ENCODE results near the gene SRSF9. TPM values are rescaled to one million over a fixed set of nuclear protein-coding genes. Genes with fewer than 3 reads are reported as not detected.
A peak's percentile ranks its signal among the peaks of the same experiment; 100 is the strongest.

Gene SRSF9
- total RNA-seq, 1 experiment from 2014 or later = 319 TPM

- Histone ChIP-seq H3K4me2 (ENCODE audit: low read length) (peak overlapping the region; percentile 95), H3K36me3 (ENCODE audit: low read depth, low read length) (peaks cover 37% of the 10 kb centered on the region), H3K27ac (ENCODE audit: low read length) (no peak overlapping the region), H3K4me1 (ENCODE audit: insufficient read depth, low read length) (peaks cover 15% of the 10 kb centered on the region), H3K27me3 (ENCODE audit: low read length) (no peaks in the 10 kb centered on the region), H3K9me3 (ENCODE audit: low read length) (no peaks in the 10 kb centered on the region), H3K9ac (ENCODE audit: low read length) (no peak overlapping the region), H3K79me2 (ENCODE audit: low read length) (peaks cover 88% of the 10 kb centered on the region), H4K20me1 (ENCODE audit: low read length) (peaks cover 49% of the 10 kb centered on the region), H2AFZ (ENCODE audit: low read length) (no peak overlapping the region), H3K9me2 (replicated peaks; ENCODE audit: low read length) (no peaks in the 10 kb centered on the region), H3F3A (ENCODE audit: low read length, unreplicated experiment) (no peaks in the 10 kb centered on the region), H3K4me3 (ENCODE audit: low read length) (peak overlapping the region; percentile 95; the same call in 1 of the 2 replicates)
- TF ChIP-seq EZH2phosphoT487 (IDR thresholded peaks at IDR 0.05; ENCODE audit: borderline replicate concordance, low read length) = no peak
- TF ChIP-seq EZH2 (IDR thresholded peaks at IDR 0.05; ENCODE audit: low read length, unreplicated experiment) = no peak
- intact Hi-C loops (cut with micrococcal nuclease) = no loop called here
- DNase-seq (no peak), ATAC-seq (no peak)
- no TSS peak for BruUV-seq (replicated peaks)
- POLR2A ChIA-PET (ENCODE audit: unreplicated experiment) = no interaction called here
- CTCF ChIA-PET = interaction anchor here (0.5 kb wide), 1 partner anchor 121 kb away, joined by 4 read pairs; no protein-coding TSS in a partner anchor
Measured at GRCh38 chr12:120467439-120467838, 2.1 kb downstream of the SRSF9 start.

GRCh38 chr12:120466560-120467315 is 2.8 kb downstream of the SRSF9 start:
- Histone ChIP-seq H4K20me1 (ENCODE audit: low read length) (peaks cover 54% of the 10 kb centered on the region), H3K4me1 (ENCODE audit: insufficient read depth, low read length) (peaks cover 13% of the 10 kb centered on the region; the same call in 1 of the 2 replicates), H3K4me2 (ENCODE audit: low read length) (peak overlapping the region; percentile 20), H3K79me2 (ENCODE audit: low read length) (peaks cover 84% of the 10 kb centered on the region), H3F3A (ENCODE audit: low read length, unreplicated experiment) (no peaks in the 10 kb centered on the region), H3K9me2 (replicated peaks; ENCODE audit: low read length) (no peaks in the 10 kb centered on the region), H3K36me3 (ENCODE audit: low read depth, low read length) (peaks cover 44% of the 10 kb centered on the region), H3K9ac (ENCODE audit: low read length) (no peak overlapping the region), H3K9me3 (ENCODE audit: low read length) (no peaks in the 10 kb centered on the region), H3K27ac (ENCODE audit: low read length) (no peak overlapping the region), H2AFZ (ENCODE audit: low read length) (no peak overlapping the region), H3K27me3 (ENCODE audit: low read length) (no peaks in the 10 kb centered on the region), H3K4me3 (ENCODE audit: low read length) (no peak overlapping the region)
- DNase-seq (peak; percentile 71), ATAC-seq (peak; percentile 40)
- no TSS peak for BruUV-seq (replicated peaks)
- intact Hi-C loops (cut with micrococcal nuclease) = loop anchor here (1.0 kb wide), 1 partner anchor 110 kb away; no protein-coding TSS in a partner anchor
- no peak for TF ChIP-seq EZH2phosphoT487 (IDR thresholded peaks at IDR 0.05; ENCODE audit: borderline replicate concordance, low read length)
- TF ChIP-seq EZH2 (IDR thresholded peaks at IDR 0.05; ENCODE audit: low read length, unreplicated experiment) = no peak
- TF ChIP-seq CTCF (conservative IDR thresholded peaks at IDR 0.05; ENCODE audit: low read depth, low read length) = peak; percentile 82
- ChIA-PET POLR2A (ENCODE audit: unreplicated experiment) (no interaction called here), CTCF (interaction anchor here (0.5 to 0.9 kb wide), 6 partner anchors 11 to 150 kb away, joined by 3 to 7 read pairs (median 4); partner anchors contain the start of gene COX6A1)

- no TSS peak for BruUV-seq (replicated peaks)
- ChIA-PET POLR2A (ENCODE audit: unreplicated experiment) (interaction anchor here (0.5 kb wide), 1 partner anchor 9 kb away, joined by 4 read pairs; no protein-coding TSS in a partner anchor), CTCF (interaction anchor here (0.5 kb wide), 1 partner anchor 11 kb away, joined by 3 read pairs; no protein-coding TSS in a partner anchor)
- H3K4me1 ChIP-seq (ENCODE audit: insufficient read depth, low read length) = peaks cover 8% of the 10 kb centered on the region; the same call in 1 of the 2 replicates
- H3K27me3 ChIP-seq (ENCODE audit: low read length) = no peaks in the 10 kb centered on the region
- no peak overlapping the region for H3K27ac ChIP-seq (ENCODE audit: low read length)
- peaks cover 51% of the 10 kb centered on the region for H3K36me3 ChIP-seq (ENCODE audit: low read depth, low read length)
- H3K9me3 ChIP-seq (ENCODE audit: low read length) = no peaks in the 10 kb centered on the region
- no peak overlapping the region for H2AFZ ChIP-seq (ENCODE audit: low read length)
- no peak overlapping the region for H3K4me3 ChIP-seq (ENCODE audit: low read length)
- intact Hi-C loops (cut with micrococcal nuclease) = loop anchor here (1.0 kb wide), 1 partner anchor 109 kb away; no protein-coding TSS in a partner anchor
- no peak overlapping the region for H3K4me2 ChIP-seq (ENCODE audit: low read length)
- DNase-seq (no peak), ATAC-seq (no peak)
- H3K79me2 ChIP-seq (ENCODE audit: low read length) = peaks cover 78% of the 10 kb centered on the region
- H3K9me2 ChIP-seq (replicated peaks; ENCODE audit: low read length) = no peaks in the 10 kb centered on the region
- H4K20me1 ChIP-seq (ENCODE audit: low read length) = peaks cover 54% of the 10 kb centered on the region
- TF ChIP-seq EZH2 (IDR thresholded peaks at IDR 0.05; ENCODE audit: low read length, unreplicated experiment) = no peak
- TF ChIP-seq EZH2phosphoT487 (IDR thresholded peaks at IDR 0.05; ENCODE audit: borderline replicate concordance, low read length) = no peak
- TF ChIP-seq CTCF (conservative IDR thresholded peaks at IDR 0.05; ENCODE audit: low read depth, low read length) = no peak
- no peak overlapping the region for H3K9ac ChIP-seq (ENCODE audit: low read length)
- H3F3A ChIP-seq (ENCODE audit: low read length, unreplicated experiment) = no peaks in the 10 kb centered on the region
Measured at GRCh38 chr12:120465756-120466155, 3.8 kb downstream of the SRSF9 start.
